Mesothelial cell of epicardium (in vitro differentiated cells): ENCODE results near the gene NR5A1. TPM values are rescaled to one million over a fixed set of nuclear protein-coding genes. Genes with fewer than 3 reads are reported as not detected.

Experiments
- DNase-seq, 2 experiments: peaks; one replicate each; pipeline ENCODE4 v3.0.0; 2021; ENCODE audit warnings: low spot score in 2 of 2; ENCODE audit not compliant: unreplicated experiment in 2 of 2
- H3K27ac Mint-ChIP-seq: 2 replicates; pipeline ENCODE4 v1.8.0; 2021; ENCODE audit warnings: mixed read lengths
- H3K27me3 Mint-ChIP-seq: 2 replicates; pipeline ENCODE4 v1.8.0; 2021; ENCODE audit warnings: low read depth, mixed read lengths
- H3K36me3 Mint-ChIP-seq: 2 replicates; pipeline ENCODE4 v1.8.0; 2021; ENCODE audit warnings: mixed read lengths
- H3K4me1 Mint-ChIP-seq: 2 replicates; pipeline ENCODE4 v1.8.0; 2021; ENCODE audit warnings: mixed read lengths
- H3K4me3 Mint-ChIP-seq: 2 replicates; pipeline ENCODE4 v1.8.0; 2021; ENCODE audit warnings: mild to moderate bottlenecking, moderate library complexity, mixed read lengths
- H3K9me3 Mint-ChIP-seq: 2 replicates; pipeline ENCODE4 v1.8.0; 2021; ENCODE audit warnings: mixed read lengths
- CTCF ChIP-seq: fragments of 200-600 bp; sonication (generic); IDR thresholded peaks from one replicate; pipeline ENCODE4 v1.5.0; 2021; ENCODE audit warnings: antibody characterized with exemption; ENCODE audit not compliant: unreplicated experiment
- total RNA-seq: library from RNA; stranded (reverse); gene quantifications from 3 replicates; pipeline ENCODE4 v1.2.1, GENCODE V29; 2021

NR5A1 gene
- total RNA-seq, 1 donor from 2014 or later: 0.25 TPM

GRCh38 chr9:124438091-124438490 lies 69.1 kb downstream of the NR5A1 start:
- Mint-ChIP-seq H3K4me1 (no peaks in the 10 kb centered on the region), H3K27ac (no peak overlapping the region), H3K9me3 (peaks cover 3% of the 10 kb centered on the region), H3K4me3 (no peak overlapping the region), H3K36me3 (peaks cover 2% of the 10 kb centered on the region), H3K27me3 (peaks cover 4% of the 10 kb centered on the region)
- no peak for DNase-seq
- TF ChIP-seq CTCF: no peak

- no peak for DNase-seq
- TF ChIP-seq CTCF: no peak
- H3K36me3 Mint-ChIP-seq: peaks cover 2% of the 10 kb centered on the region
- no peaks in the 10 kb centered on the region for H3K4me1 Mint-ChIP-seq
- H3K9me3 Mint-ChIP-seq: peaks cover 3% of the 10 kb centered on the region
- H3K4me3 Mint-ChIP-seq: no peak overlapping the region
- peaks cover 6% of the 10 kb centered on the region for H3K27me3 Mint-ChIP-seq
- H3K27ac Mint-ChIP-seq: no peak overlapping the region
Measured at GRCh38 chr9:124437086-124437485, 70.1 kb downstream of the NR5A1 start.

- no peak for DNase-seq
- peaks cover 2% of the 10 kb centered on the region for H3K36me3 Mint-ChIP-seq
- peaks cover 5% of the 10 kb centered on the region for H3K27me3 Mint-ChIP-seq
- no peak overlapping the region for H3K27ac Mint-ChIP-seq
- H3K4me1 Mint-ChIP-seq: no peaks in the 10 kb centered on the region
- H3K9me3 Mint-ChIP-seq: peaks cover 3% of the 10 kb centered on the region
- TF ChIP-seq CTCF: no peak
- no peak overlapping the region for H3K4me3 Mint-ChIP-seq
Measured at GRCh38 chr9:124436320-124436719, 70.9 kb downstream of the NR5A1 start.

Other genes with a start within 250 kb of the NR5A1 start
- 40.5 to 45.5 TPM (median 42.9 TPM) in 3 replicates for gene NEK6, start 249.4 kb downstream of the NR5A1 start, total RNA-seq
- gene PSMB7, start 92.0 kb downstream of the NR5A1 start, total RNA-seq: 137 to 142 TPM (median 139 TPM) in 3 replicates
- gene ADGRD2, start 56.9 kb downstream of the NR5A1 start, total RNA-seq: 0.62 to 0.78 TPM (median 0.63 TPM) in 3 replicates